Measurements from ENCODE around the gene TAOK3. TPM values are rescaled to one million over a fixed set of nuclear protein-coding genes. Genes with fewer than 3 reads are reported as not detected.
"Not testable (repeated sequence)": the region's sequence is repeated elsewhere in the genome, so short reads cannot be mapped to it uniquely, and the experiment has no call there.

Gene TAOK3
- total and polyA plus RNA-seq, 2 donors (not counting 3 experiments of a cell fraction or from before 2014, with no cell fraction given) = 11.3 to 23.1 TPM

DNA sequence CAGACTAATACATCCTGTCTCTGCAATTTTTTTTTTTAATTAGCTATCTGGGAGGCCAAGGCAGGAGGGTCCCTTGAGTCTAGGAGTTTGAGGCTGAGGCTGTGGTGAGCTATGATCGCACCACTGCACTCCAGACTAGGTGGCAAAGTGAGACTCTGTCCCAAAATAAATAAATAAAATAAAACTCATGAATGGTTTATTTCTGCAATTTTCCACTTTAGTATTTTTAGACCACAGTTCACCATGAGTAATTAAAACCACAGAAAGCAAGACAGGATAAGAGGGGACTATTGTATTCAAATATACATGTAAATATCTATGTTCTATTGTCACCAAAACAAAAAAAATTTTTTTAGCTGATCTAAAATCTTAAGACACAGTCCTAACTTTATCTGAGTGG lies 17.8 kb downstream of the TAOK3 start:
- H3K79me2 ChIP-seq (ENCODE audit: control insufficient read depth, insufficient read depth, low read length) = peaks cover 74% of the 10 kb centered on the region
- H3K27ac ChIP-seq (ENCODE audit: insufficient read depth, low read depth, low read length) = no peak overlapping the region
- no peaks in the 10 kb centered on the region for H3K27me3 ChIP-seq (ENCODE audit: control insufficient read depth in 2 of 2, insufficient read depth in 2 of 2, low read length in 2 of 2)
- CTCF ChIA-PET = interaction anchor here (5.0 kb wide), 1 partner anchor 22 kb away, joined by 37 read pairs; the partner anchor contains the start of gene SUDS3
- H3K9me1 ChIP-seq (replicated peaks; ENCODE audit: control insufficient read depth, extremely low read depth, insufficient read depth, low read length) = no peaks in the 10 kb centered on the region
- TF ChIP-seq, protein P1, sequence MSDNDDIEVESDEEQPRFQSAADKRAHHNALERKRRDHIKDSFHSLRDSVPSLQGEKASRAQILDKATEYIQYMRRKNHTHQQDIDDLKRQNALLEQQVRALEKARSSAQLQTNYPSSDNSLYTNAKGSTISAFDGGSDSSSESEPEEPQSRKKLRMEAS (IDR thresholded peaks at IDR 0.05; ENCODE audit: insufficient read depth, insufficient read length) = no peak
- no peak for TF ChIP-seq MYC (IDR thresholded peaks at IDR 0.05; ENCODE audit: low read depth, low read length)
- no peak for TF ChIP-seq EZH2 (IDR thresholded peaks at IDR 0.05; ENCODE audit: borderline replicate concordance, low read depth, low read length, severe bottlenecking)
- TF ChIP-seq, protein P2, sequence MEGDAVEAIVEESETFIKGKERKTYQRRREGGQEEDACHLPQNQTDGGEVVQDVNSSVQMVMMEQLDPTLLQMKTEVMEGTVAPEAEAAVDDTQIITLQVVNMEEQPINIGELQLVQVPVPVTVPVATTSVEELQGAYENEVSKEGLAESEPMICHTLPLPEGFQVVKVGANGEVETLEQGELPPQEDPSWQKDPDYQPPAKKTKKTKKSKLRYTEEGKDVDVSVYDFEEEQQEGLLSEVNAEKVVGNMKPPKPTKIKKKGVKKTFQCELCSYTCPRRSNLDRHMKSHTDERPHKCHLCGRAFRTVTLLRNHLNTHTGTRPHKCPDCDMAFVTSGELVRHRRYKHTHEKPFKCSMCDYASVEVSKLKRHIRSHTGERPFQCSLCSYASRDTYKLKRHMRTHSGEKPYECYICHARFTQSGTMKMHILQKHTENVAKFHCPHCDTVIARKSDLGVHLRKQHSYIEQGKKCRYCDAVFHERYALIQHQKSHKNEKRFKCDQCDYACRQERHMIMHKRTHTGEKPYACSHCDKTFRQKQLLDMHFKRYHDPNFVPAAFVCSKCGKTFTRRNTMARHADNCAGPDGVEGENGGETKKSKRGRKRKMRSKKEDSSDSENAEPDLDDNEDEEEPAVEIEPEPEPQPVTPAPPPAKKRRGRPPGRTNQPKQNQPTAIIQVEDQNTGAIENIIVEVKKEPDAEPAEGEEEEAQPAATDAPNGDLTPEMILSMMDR (IDR thresholded peaks at IDR 0.05; ENCODE audit: extremely low read depth in 1 of 2, insufficient read depth in 1 of 2, low read depth in 1 of 2, low read length in 2 of 2) = no peak
- TF ChIP-seq POLR2AphosphoS5 (IDR thresholded peaks at IDR 0.05; ENCODE audit: insufficient read depth, low read depth, low read length) = no peak
- no peak for TF ChIP-seq GATA2 (IDR thresholded peaks at IDR 0.05; ENCODE audit: insufficient read depth, insufficient read length, low read depth, low read length)
- no peak for TF ChIP-seq FOS (IDR thresholded peaks at IDR 0.05; ENCODE audit: borderline replicate concordance, insufficient read depth, low read length)
- no peak for TF ChIP-seq JUN (IDR thresholded peaks at IDR 0.05; ENCODE audit: borderline replicate concordance, insufficient read depth, insufficient read length, low read depth)
- no peak for TF ChIP-seq POLR2A (IDR thresholded peaks at IDR 0.05; ENCODE audit: low read depth, low read length)
- H2AFZ ChIP-seq (ENCODE audit: low read depth, low read length) = no peak overlapping the region
- dilution Hi-C loops (cut with MboI; ENCODE audit: extremely low pct_ligation_motif_present, low sequenced_read_pairs) (no loop called here), intact Hi-C loops (cut with micrococcal nuclease) (no loop called here)
- no peak overlapping the region for H3K4me3 ChIP-seq (replicated peaks in 1 of 3; ENCODE audit: insufficient read depth in 1 of 3, low read depth in 1 of 3, low read length in 3 of 3)
- H3K4me2 ChIP-seq (ENCODE audit: insufficient read depth, low read length) = no peak overlapping the region
- no TSS peak for BruUV-seq (replicated peaks)
- no peak for FAIRE-seq
- POLR2A ChIA-PET = no interaction called here
- no peaks in the 10 kb centered on the region for H4K20me1 ChIP-seq (replicated peaks; ENCODE audit: control insufficient read depth, extremely low read depth, insufficient read depth, low read length)
- H3K4me1 ChIP-seq (ENCODE audit: control insufficient read depth, extremely low read depth, insufficient read depth, low read length) = peaks cover 37% of the 10 kb centered on the region
- no peaks in the 10 kb centered on the region for H3K9me3 ChIP-seq (replicated peaks; ENCODE audit: control insufficient read depth, insufficient read depth, low read length)
- H3K9ac ChIP-seq (replicated peaks; ENCODE audit: extremely low read depth, insufficient read depth, low read length) = no peak overlapping the region
- DNase-seq (ENCODE audit: low read depth, low spot score) = no peak
- no peaks in the 10 kb centered on the region for H3K36me3 ChIP-seq (ENCODE audit: control insufficient read depth in 2 of 2, extremely low read depth in 1 of 2, insufficient read depth in 2 of 2, low read length in 2 of 2)

DNA sequence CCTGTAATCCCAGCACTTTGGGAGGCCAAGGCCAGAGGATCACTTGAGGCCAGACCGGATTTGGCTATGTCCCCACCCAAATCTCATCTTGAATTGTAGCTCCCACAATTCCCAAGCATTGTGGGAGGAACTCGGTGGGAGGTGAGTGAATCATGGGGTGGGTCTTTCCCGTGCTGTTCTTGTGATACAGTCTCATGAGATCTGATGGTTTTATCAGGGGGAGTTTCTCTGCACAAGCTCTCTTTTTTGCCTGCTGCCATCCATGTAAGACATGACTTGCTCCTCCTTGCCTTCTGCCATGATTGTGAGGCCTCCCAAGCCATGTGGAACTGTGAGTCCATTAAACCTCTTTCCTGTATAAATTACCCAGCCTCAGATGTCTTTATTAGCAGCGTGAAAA lies 18.2 kb downstream of the TAOK3 start:
- H3K4me3 ChIP-seq (replicated peaks in 1 of 3; ENCODE audit: insufficient read depth in 1 of 3, low read depth in 1 of 3, low read length in 3 of 3); BruUV-seq (replicated peaks); dilution Hi-C loops (cut with MboI; ENCODE audit: extremely low pct_ligation_motif_present, low sequenced_read_pairs); POLR2A ChIA-PET; intact Hi-C loops (cut with micrococcal nuclease); FAIRE-seq; H3K4me2 ChIP-seq (ENCODE audit: insufficient read depth, low read length); H3K36me3 ChIP-seq (ENCODE audit: control insufficient read depth in 2 of 2, extremely low read depth in 1 of 2, insufficient read depth in 2 of 2, low read length in 2 of 2); H3K27ac ChIP-seq (ENCODE audit: insufficient read depth, low read depth, low read length); H3K9me1 ChIP-seq (replicated peaks; ENCODE audit: control insufficient read depth, extremely low read depth, insufficient read depth, low read length); CTCF ChIA-PET; H2AFZ ChIP-seq (ENCODE audit: low read depth, low read length); H3K9ac ChIP-seq (replicated peaks; ENCODE audit: extremely low read depth, insufficient read depth, low read length); H3K9me3 ChIP-seq (replicated peaks; ENCODE audit: control insufficient read depth, insufficient read depth, low read length); DNase-seq (ENCODE audit: low read depth, low spot score); H3K27me3 ChIP-seq (ENCODE audit: control insufficient read depth in 2 of 2, insufficient read depth in 2 of 2, low read length in 2 of 2); H4K20me1 ChIP-seq (replicated peaks; ENCODE audit: control insufficient read depth, extremely low read depth, insufficient read depth, low read length): not testable (repeated sequence)
- Histone ChIP-seq H3K4me1 (ENCODE audit: control insufficient read depth, extremely low read depth, insufficient read depth, low read length) (peaks cover 33% of the 10 kb centered on the region), H3K79me2 (ENCODE audit: control insufficient read depth, insufficient read depth, low read length) (peaks cover 72% of the 10 kb centered on the region)

Measured in endothelial cell of umbilical vein (primary cell).